ENCODE results near the gene ABLIM2. TPM values are rescaled to one million over a fixed set of nuclear protein-coding genes. Genes with fewer than 3 reads are reported as not detected.

The ABLIM2 gene
- total and polyA plus RNA-seq, 2 of the 13 experiments (the other 11 are each of a cell fraction or from before 2014, with no cell fraction given): 0.20 to 0.37 TPM

- BruUV-seq (replicated peaks): no TSS peak
- FAIRE-seq (no peak), DNase-seq (ENCODE audit: low spot score) (no peak), ATAC-seq (no peak)
- Histone ChIP-seq H3K9ac (ENCODE audit: insufficient read depth, low read depth, low read length) (no peak overlapping the region), H3K9me3 (ENCODE audit: low read length) (no peaks in the 10 kb centered on the region), H3K4me3 (replicated peaks in 1 of 3; ENCODE audit: insufficient read depth in 1 of 3, low read depth in 2 of 3, low read length in 3 of 3) (no peak overlapping the region), H3K4me1 (ENCODE audit: insufficient read depth, low read length) (no peaks in the 10 kb centered on the region), H3K27ac (ENCODE audit: extremely low read length, insufficient read depth, low read length) (no peak overlapping the region), H2AFZ (ENCODE audit: low read length) (no peak overlapping the region), H3K27me3 (ENCODE audit: control insufficient read depth in 1 of 2, insufficient read depth in 2 of 2, low read length in 2 of 2) (peaks cover 13 to 66% of the 10 kb centered on the region in 2 experiments), H3K36me3 (replicated peaks in 1 of 2; ENCODE audit: control insufficient read depth in 1 of 2, insufficient read depth in 2 of 2, low read length in 2 of 2) (no peaks in the 10 kb centered on the region), H3K4me2 (ENCODE audit: low read depth, low read length) (no peak overlapping the region), H4K20me1 (ENCODE audit: insufficient read depth, low read length) (no peaks in the 10 kb centered on the region), H3K79me2 (ENCODE audit: insufficient read depth, low read length) (no peaks in the 10 kb centered on the region)
- POLR2A ChIA-PET: no interaction called here
- CTCF ChIA-PET (ENCODE audit: low intra/inter-chr PET ratio, low total read pairs): no interaction called here
- in situ Hi-C loops (cut with HindIII; ENCODE audit: extremely low pct_ligation_motif_present, low pct_unique_long_range_greater_than_20kb) (no loop called here), intact Hi-C loops (cut with micrococcal nuclease; ENCODE audit: unreplicated experiment) (no loop called here)
- 21% methylated on average over 15 of the region's 21 CpGs for WGBS (ENCODE audit: low lambda C conversion rate)
- TF ChIP-seq ATF7 (IDR thresholded peaks at IDR 0.05): no peak
- no peak for TF ChIP-seq ATF7 (CRISPR knock-in tag; IDR thresholded peaks at IDR 0.05)
- TF ChIP-seq ARNT (IDR thresholded peaks at IDR 0.05): no peak
- TF ChIP-seq ZNF503 (CRISPR knock-in tag; IDR thresholded peaks at IDR 0.05): no peak
- no peak for TF ChIP-seq GLMP (CRISPR knock-in tag; IDR thresholded peaks at IDR 0.05; ENCODE audit: borderline replicate concordance)
- TF ChIP-seq ELF3 (CRISPR knock-in tag; IDR thresholded peaks at IDR 0.05): no peak
- TF ChIP-seq GRHL1 (CRISPR knock-in tag; conservative IDR thresholded peaks at IDR 0.05): no peak
- no peak for TF ChIP-seq ZNF512 (CRISPR knock-in tag; IDR thresholded peaks at IDR 0.05)
- no peak for TF ChIP-seq TGIF2 (CRISPR knock-in tag; IDR thresholded peaks at IDR 0.05)
These were observed 78.5 kb downstream of the ABLIM2 start for GRCh38 chr4:8079916-8080753.

Measured in HepG2 (cell line).